ENCODE data around the gene THADA. TPM values are rescaled to one million over a fixed set of nuclear protein-coding genes. Genes with fewer than 3 reads are reported as not detected.
A peak's percentile ranks its signal among the peaks of the same experiment; 100 is the strongest.
"Not testable (repeated sequence)": the region's sequence is repeated elsewhere in the genome, so short reads cannot be mapped to it uniquely, and the experiment has no call there.

The THADA gene
- total RNA-seq, 2 donors from 2014 or later = 23.7 to 69.5 TPM

- no peak for ATAC-seq
- H3K9me3 Mint-ChIP-seq = no peaks in the 10 kb centered on the region
These were observed 193.3 kb downstream of the THADA start for GRCh38 chr2:43402452-43402937.

GRCh38 chr2:43402002-43402401 is 193.8 kb downstream of the THADA start:
- no peak overlapping the region for H3K4me3 Mint-ChIP-seq
- no peaks in the 10 kb centered on the region for H3K9me3 Mint-ChIP-seq
- H3K27ac Mint-ChIP-seq = no peak overlapping the region
- peaks cover 0 to 9% of the 10 kb centered on the region in 2 donors for H3K4me1 Mint-ChIP-seq (ENCODE audit: low read depth in 2 of 2)
- peaks cover 12% of the 10 kb centered on the region for H3K36me3 Mint-ChIP-seq
- H3K27me3 Mint-ChIP-seq = no peaks in the 10 kb centered on the region
- DNase-seq (ENCODE audit: low spot score) (no peak), ATAC-seq (no peak)

More at GRCh38 chr2:43402452-43402937, 193.3 kb downstream of the THADA start:
- Mint-ChIP-seq H3K27me3 (no peaks in the 10 kb centered on the region), H3K4me3 (no peak overlapping the region), H3K4me1 (ENCODE audit: low read depth in 2 of 2) (peaks cover 0 to 6% of the 10 kb centered on the region in 2 donors), H3K36me3 (peaks cover 11% of the 10 kb centered on the region), H3K27ac (no peak overlapping the region)
- no peak for DNase-seq (ENCODE audit: low spot score)

- no peak for ATAC-seq
- H3K27ac Mint-ChIP-seq = no peak overlapping the region
- no peak for DNase-seq (ENCODE audit: low spot score)
- H3K27me3 Mint-ChIP-seq = no peaks in the 10 kb centered on the region
- no peaks in the 10 kb centered on the region for H3K9me3 Mint-ChIP-seq
- H3K4me3 Mint-ChIP-seq = no peak overlapping the region
- H3K4me1 Mint-ChIP-seq (ENCODE audit: low read depth in 2 of 2) = peaks cover 0 to 9% of the 10 kb centered on the region in 2 donors
- H3K36me3 Mint-ChIP-seq = peaks cover 12% of the 10 kb centered on the region
These were observed 195.3 kb downstream of the THADA start for GRCh38 chr2:43400508-43400907.

- H3K4me1 Mint-ChIP-seq (ENCODE audit: low read depth in 2 of 2) = peaks cover 0 to 9% of the 10 kb centered on the region in 2 donors
- ATAC-seq (no peak), DNase-seq (ENCODE audit: low spot score) (no peak)
- no peak overlapping the region for H3K27ac Mint-ChIP-seq
- no peak overlapping the region for H3K4me3 Mint-ChIP-seq
- no peaks in the 10 kb centered on the region for H3K9me3 Mint-ChIP-seq
- H3K27me3 Mint-ChIP-seq = no peaks in the 10 kb centered on the region
- peaks cover 16% of the 10 kb centered on the region for H3K36me3 Mint-ChIP-seq
These were observed 196.1 kb downstream of the THADA start for GRCh38 chr2:43399515-43400264.

- no peak for DNase-seq (ENCODE audit: low spot score)
- Mint-ChIP-seq H3K36me3 (peaks cover 17% of the 10 kb centered on the region), H3K27me3 (no peaks in the 10 kb centered on the region), H3K4me3 (no peak overlapping the region), H3K27ac (no peak overlapping the region), H3K9me3 (no peaks in the 10 kb centered on the region), H3K4me1 (ENCODE audit: low read depth in 2 of 2) (peaks cover 0 to 5% of the 10 kb centered on the region in 2 donors)
- no peak for ATAC-seq
These were observed 196.7 kb downstream of the THADA start for GRCh38 chr2:43399098-43399497.

- H3K9me3 Mint-ChIP-seq = no peaks in the 10 kb centered on the region
- DNase-seq (ENCODE audit: low spot score) (no peak), ATAC-seq (no peak)
- H3K27ac Mint-ChIP-seq = no peak overlapping the region
- H3K27me3 Mint-ChIP-seq = no peaks in the 10 kb centered on the region
- H3K4me3 Mint-ChIP-seq = no peak overlapping the region
- H3K36me3 Mint-ChIP-seq = peaks cover 21% of the 10 kb centered on the region
- H3K4me1 Mint-ChIP-seq (ENCODE audit: low read depth in 2 of 2) = peaks cover 0 to 5% of the 10 kb centered on the region in 2 donors
These were observed 198.0 kb downstream of the THADA start for GRCh38 chr2:43397821-43398220.

GRCh38 chr2:43397411-43397810 is 198.4 kb downstream of the THADA start:
- Mint-ChIP-seq H3K27me3 (no peaks in the 10 kb centered on the region), H3K4me3 (no peak overlapping the region), H3K4me1 (ENCODE audit: low read depth in 2 of 2) (peaks cover 0 to 8% of the 10 kb centered on the region in 2 donors), H3K9me3 (no peaks in the 10 kb centered on the region), H3K36me3 (peaks cover 24% of the 10 kb centered on the region), H3K27ac (no peak overlapping the region)
- no peak for ATAC-seq
- no peak for DNase-seq (ENCODE audit: low spot score)

- not testable (repeated sequence) for ATAC-seq, H3K27me3 Mint-ChIP-seq
- peaks cover 25% of the 10 kb centered on the region for H3K36me3 Mint-ChIP-seq
These were observed 199.5 kb downstream of the THADA start for GRCh38 chr2:43396344-43396743.

GRCh38 chr2:43393918-43394317 is 201.9 kb downstream of the THADA start:
- Mint-ChIP-seq H3K27me3 (no peaks in the 10 kb centered on the region), H3K27ac (no peak overlapping the region), H3K36me3 (peaks cover 21% of the 10 kb centered on the region), H3K4me1 (ENCODE audit: low read depth in 2 of 2) (peaks cover 13 to 25% of the 10 kb centered on the region in 2 donors), H3K9me3 (no peaks in the 10 kb centered on the region), H3K4me3 (no peak overlapping the region)
- DNase-seq (ENCODE audit: low spot score) (no peak), ATAC-seq (no peak)

More at GRCh38 chr2:43396344-43396743, 199.5 kb downstream of the THADA start:
- H3K9me3 Mint-ChIP-seq; DNase-seq (ENCODE audit: low spot score); H3K4me3 Mint-ChIP-seq; H3K27ac Mint-ChIP-seq: not testable (repeated sequence)
- peaks cover 0 to 10% of the 10 kb centered on the region in 2 donors for H3K4me1 Mint-ChIP-seq (ENCODE audit: low read depth in 2 of 2)

- H3K27me3 Mint-ChIP-seq = no peaks in the 10 kb centered on the region
- DNase-seq (ENCODE audit: low spot score) (no peak), ATAC-seq (no peak)
- no peak overlapping the region for H3K27ac Mint-ChIP-seq
- peaks cover 26 to 39% of the 10 kb centered on the region in 2 donors for H3K4me1 Mint-ChIP-seq (ENCODE audit: low read depth in 2 of 2)
- H3K9me3 Mint-ChIP-seq = no peaks in the 10 kb centered on the region
- H3K36me3 Mint-ChIP-seq = peaks cover 13% of the 10 kb centered on the region
- no peak overlapping the region for H3K4me3 Mint-ChIP-seq
These were observed 204.0 kb downstream of the THADA start for GRCh38 chr2:43391878-43392215.

GRCh38 chr2:43391201-43391877 is 204.5 kb downstream of the THADA start:
- Mint-ChIP-seq H3K9me3 (no peaks in the 10 kb centered on the region), H3K36me3 (peaks cover 13% of the 10 kb centered on the region), H3K4me3 (no peak overlapping the region), H3K27me3 (no peaks in the 10 kb centered on the region), H3K4me1 (ENCODE audit: low read depth in 2 of 2) (peaks cover 28 to 41% of the 10 kb centered on the region in 2 donors), H3K27ac (no peak overlapping the region)
- ATAC-seq = no peak
- DNase-seq (ENCODE audit: low spot score) = no peak

- Mint-ChIP-seq H3K27me3 (no peaks in the 10 kb centered on the region), H3K27ac (peak overlapping the region in 1 of 2 donors; percentile 24), H3K9me3 (no peaks in the 10 kb centered on the region), H3K4me3 (no peak overlapping the region), H3K4me1 (ENCODE audit: low read depth in 2 of 2) (peaks cover 28 to 47% of the 10 kb centered on the region in 2 donors), H3K36me3 (peaks cover 8% of the 10 kb centered on the region)
- DNase-seq (ENCODE audit: low spot score) (no peak), ATAC-seq (peak in 1 of 2 donors; percentile 63)
These were observed 206.0 kb downstream of the THADA start for GRCh38 chr2:43389581-43390466.

GRCh38 chr2:43388371-43388770 is 207.5 kb downstream of the THADA start:
- DNase-seq (ENCODE audit: low spot score) (no peak), ATAC-seq (no peak)
- Mint-ChIP-seq H3K4me3 (no peak overlapping the region), H3K27me3 (no peaks in the 10 kb centered on the region), H3K36me3 (peaks cover 4% of the 10 kb centered on the region), H3K4me1 (ENCODE audit: low read depth in 2 of 2) (peaks cover 33 to 57% of the 10 kb centered on the region in 2 donors), H3K9me3 (no peaks in the 10 kb centered on the region), H3K27ac (no peak overlapping the region)
